Caco-2 (cell line): ENCODE measurements around the gene BCAS3. TPM values are rescaled to one million over a fixed set of nuclear protein-coding genes. Genes with fewer than 3 reads are reported as not detected.

ENCODE experiments used
- BruUV-seq: library from RNA; stranded (reverse); fragments of 400-500 nt; replicated peaks from 2 replicates; lab custom pipeline; 2021; lab: Mats Ljungman, UMichigan
- CTCF ChIA-PET: fragments of 300-600 bp; sonication (Branson Sonifier 250); formaldehyde crosslinking; loops from one replicate; lab custom pipeline; 2022; ENCODE audit warnings: antibody characterized with exemption; lab: Charles Lee
- POLR2A ChIA-PET: fragments of 300-600 bp; sonication (Branson Sonifier 250); formaldehyde crosslinking; loops from one replicate; lab custom pipeline; 2022; ENCODE audit warnings: antibody characterized with exemption; lab: Charles Lee
- DNase-seq, 2 experiments: peaks; one replicate each; pipeline versions ENCODE4 v3.0.0 to v3.0.0-alpha.2; 2020 to 2022
- H3K27me3 ChIP-seq: replicated peaks from 2 replicates; pipeline ENCODE4 v1.6.0; 2011; ENCODE audit warnings: low read length; ENCODE audit not compliant: control insufficient read depth, insufficient read depth
- H3K36me3 ChIP-seq: 2 replicates; pipeline ENCODE4 v1.5.1; 2011; ENCODE audit warnings: low read length; ENCODE audit not compliant: control insufficient read depth, insufficient read depth
- H3K4me1 ChIP-seq: fragments of 250-450 bp; sonication (Bioruptor Pico); 2 replicates; pipeline ENCODE4 v1.5.1; 2020; ENCODE audit warnings: mild to moderate bottlenecking
- H3K4me3 ChIP-seq: 2 replicates; pipeline ENCODE4 v1.5.1; 2011; ENCODE audit warnings: low read depth, mild to moderate bottlenecking, control low read depth, low read length
- H3K9me3 ChIP-seq: fragments of 250-450 bp; sonication (Bioruptor Pico); 2 replicates; pipeline ENCODE4 v1.5.1; 2020; ENCODE audit warnings: mild to moderate bottlenecking, moderate library complexity
- H3K27ac Mint-ChIP-seq: one replicate; pipeline ENCODE4 v1.8.0; 2022; ENCODE audit warnings: mixed read lengths; ENCODE audit not compliant: unreplicated experiment
- H3K27me3 Mint-ChIP-seq: one replicate; pipeline ENCODE4 v1.8.0; 2022; ENCODE audit warnings: mixed read lengths; ENCODE audit not compliant: insufficient read depth, unreplicated experiment
- H3K36me3 Mint-ChIP-seq: one replicate; pipeline ENCODE4 v1.8.0; 2022; ENCODE audit warnings: mild to moderate bottlenecking, mixed read lengths; ENCODE audit not compliant: insufficient read depth, unreplicated experiment
- H3K4me1 Mint-ChIP-seq: one replicate; pipeline ENCODE4 v1.8.0; 2022; ENCODE audit warnings: low read depth, mixed read lengths; ENCODE audit not compliant: unreplicated experiment
- H3K4me3 Mint-ChIP-seq: one replicate; pipeline ENCODE4 v1.8.0; 2022; ENCODE audit warnings: mild to moderate bottlenecking, moderate library complexity, mixed read lengths; ENCODE audit not compliant: unreplicated experiment
- H3K9me3 Mint-ChIP-seq: one replicate; pipeline ENCODE4 v1.8.0; 2022; ENCODE audit warnings: mixed read lengths; ENCODE audit not compliant: unreplicated experiment
- intact Hi-C: fragments of 100-400 bp; cut with micrococcal nuclease; formaldehyde crosslinking; loops from one replicate; pipeline ENCODE4 v1.10.0; 2022; ENCODE audit not compliant: unreplicated experiment
- total RNA-seq: library from RNA; stranded (reverse); gene quantifications from 2 replicates; pipeline ENCODE4 v1.2.3, GENCODE V29; 2022
- TF ChIP-seq, protein P1 (sequence below), 2 experiments: fragments of 200-600 bp in 1 of 2; IDR thresholded peaks; 1 replicate in 1 of 2; 2 replicates in 1 of 2; pipeline versions ENCODE4 v1.5.1 to v1.8.0; 2011 to 2022; ENCODE audit warnings: antibody characterized with exemption in 1 of 2, control low read depth in 1 of 2, inconsistent platforms in 1 of 2, low read depth in 1 of 2, low read length in 1 of 2, mild to moderate bottlenecking in 1 of 2, moderate library complexity in 1 of 2; ENCODE audit not compliant: insufficient read depth in 1 of 2, severe bottlenecking in 1 of 2, unreplicated experiment in 1 of 2

Gene BCAS3
- total RNA-seq, 1 experiment from 2014 or later, result 44.1 TPM

DNA sequence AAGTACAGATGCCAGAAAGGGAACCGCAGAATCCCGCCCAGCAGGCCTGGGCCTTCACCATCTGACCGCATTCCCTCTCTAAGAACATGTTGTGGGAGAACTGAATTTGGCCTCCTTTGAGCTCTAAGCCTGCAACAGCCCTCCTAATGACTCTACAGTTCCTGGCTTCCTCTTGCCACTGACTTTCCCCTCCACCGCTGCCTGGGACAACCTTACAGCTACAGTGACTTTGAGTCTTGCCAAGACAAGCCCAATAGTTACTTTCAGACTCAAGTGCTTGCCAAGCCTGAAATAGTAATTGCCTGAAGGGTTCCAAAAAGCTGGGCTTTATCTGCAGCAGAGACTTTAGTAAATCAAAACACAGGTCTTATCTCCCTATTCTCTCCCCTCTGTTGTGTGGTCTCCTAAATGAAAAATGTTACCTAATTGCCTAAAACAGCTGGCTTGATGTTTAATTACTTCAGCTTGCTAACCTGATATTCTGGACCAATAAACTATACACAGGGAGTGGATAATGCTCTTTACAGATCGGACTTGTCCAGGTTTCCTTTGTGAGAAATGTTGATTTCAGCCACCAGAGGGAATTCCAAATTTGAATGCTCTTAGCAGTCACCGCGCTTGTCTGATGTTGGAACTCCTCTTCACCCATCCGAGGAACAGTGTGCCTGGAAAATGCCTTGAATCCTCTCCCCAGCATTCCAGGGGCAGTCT lies 636.9 kb downstream of the BCAS3 start:
- no peaks in the 10 kb centered on the region; the same call in 1 of the 2 replicates for H3K4me1 ChIP-seq
- H3K27me3 Mint-ChIP-seq, result no peaks in the 10 kb centered on the region
- H3K36me3 Mint-ChIP-seq, result no peaks in the 10 kb centered on the region
- CTCF ChIA-PET, result interaction anchor here (0.6 kb wide), 1 partner anchor 79 kb away, joined by 3 read pairs; no protein-coding TSS in a partner anchor
- H3K27ac Mint-ChIP-seq, result no peak overlapping the region
- H3K9me3 ChIP-seq, result no peaks in the 10 kb centered on the region
- no peak overlapping the region for H3K4me3 Mint-ChIP-seq
- no peaks in the 10 kb centered on the region for H3K27me3 ChIP-seq
- BruUV-seq, result no TSS peak
- DNase-seq, result no peak
- intact Hi-C loops, result no loop called here
- TF ChIP-seq, protein P1, sequence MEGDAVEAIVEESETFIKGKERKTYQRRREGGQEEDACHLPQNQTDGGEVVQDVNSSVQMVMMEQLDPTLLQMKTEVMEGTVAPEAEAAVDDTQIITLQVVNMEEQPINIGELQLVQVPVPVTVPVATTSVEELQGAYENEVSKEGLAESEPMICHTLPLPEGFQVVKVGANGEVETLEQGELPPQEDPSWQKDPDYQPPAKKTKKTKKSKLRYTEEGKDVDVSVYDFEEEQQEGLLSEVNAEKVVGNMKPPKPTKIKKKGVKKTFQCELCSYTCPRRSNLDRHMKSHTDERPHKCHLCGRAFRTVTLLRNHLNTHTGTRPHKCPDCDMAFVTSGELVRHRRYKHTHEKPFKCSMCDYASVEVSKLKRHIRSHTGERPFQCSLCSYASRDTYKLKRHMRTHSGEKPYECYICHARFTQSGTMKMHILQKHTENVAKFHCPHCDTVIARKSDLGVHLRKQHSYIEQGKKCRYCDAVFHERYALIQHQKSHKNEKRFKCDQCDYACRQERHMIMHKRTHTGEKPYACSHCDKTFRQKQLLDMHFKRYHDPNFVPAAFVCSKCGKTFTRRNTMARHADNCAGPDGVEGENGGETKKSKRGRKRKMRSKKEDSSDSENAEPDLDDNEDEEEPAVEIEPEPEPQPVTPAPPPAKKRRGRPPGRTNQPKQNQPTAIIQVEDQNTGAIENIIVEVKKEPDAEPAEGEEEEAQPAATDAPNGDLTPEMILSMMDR (IDR thresholded peaks at IDR 0.05; ENCODE audit: insufficient read depth in 1 of 2, low read depth in 1 of 2, low read length in 1 of 2, severe bottlenecking in 1 of 2, unreplicated experiment in 1 of 2), result no peak
- POLR2A ChIA-PET, result no interaction called here
- H3K4me3 ChIP-seq, result no peak overlapping the region
- H3K4me1 Mint-ChIP-seq, result no peaks in the 10 kb centered on the region
- no peaks in the 10 kb centered on the region for H3K9me3 Mint-ChIP-seq
- no peaks in the 10 kb centered on the region for H3K36me3 ChIP-seq

DNA sequence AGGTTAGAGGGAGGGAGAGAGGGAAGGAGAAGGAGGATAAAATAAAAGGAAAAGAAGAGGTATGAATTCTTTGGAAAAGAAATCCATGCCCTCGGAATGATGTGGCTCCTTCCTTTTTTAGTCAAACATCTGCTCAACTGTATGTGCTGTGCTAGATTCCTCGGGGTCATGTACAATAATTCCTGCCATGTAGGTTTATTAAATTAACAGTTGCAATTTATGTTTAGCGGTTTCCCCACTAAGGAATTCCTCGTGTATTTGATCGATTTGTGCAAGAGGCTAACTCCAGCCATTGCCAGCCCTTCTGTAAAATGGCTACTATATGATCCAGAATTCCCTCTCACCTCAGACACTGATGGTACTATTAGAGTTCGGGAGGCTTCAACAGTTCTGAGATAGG lies 639.0 kb downstream of the BCAS3 start:
- intact Hi-C loops, result no loop called here

DNA sequence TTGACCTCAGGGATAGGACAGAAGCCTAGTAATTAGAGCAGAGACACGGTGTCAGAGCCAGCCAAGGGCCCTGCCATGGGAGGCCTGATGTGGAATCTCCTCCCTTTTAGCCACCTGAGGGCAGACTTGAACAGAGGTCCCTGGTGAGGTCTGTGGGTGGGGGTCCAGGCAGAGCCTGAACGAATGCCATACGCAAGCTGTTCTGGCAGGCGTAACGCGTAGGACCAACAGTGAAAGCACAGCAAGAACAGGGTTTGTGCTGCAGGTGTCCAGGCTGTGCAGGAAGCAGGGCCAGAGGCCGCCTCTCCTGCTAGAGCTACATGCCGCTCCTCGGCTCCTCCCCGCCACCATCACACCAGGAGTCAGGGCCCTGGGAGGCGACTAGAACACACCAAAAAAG lies 640.1 kb downstream of the BCAS3 start:
- Histone ChIP-seq H3K4me3 (no peak overlapping the region), H3K4me1 (no peaks in the 10 kb centered on the region; the same call in 1 of the 2 replicates), H3K9me3 (no peaks in the 10 kb centered on the region), H3K27me3 (no peaks in the 10 kb centered on the region), H3K36me3 (no peaks in the 10 kb centered on the region)
- DNase-seq, result no peak
- no peaks in the 10 kb centered on the region for H3K9me3 Mint-ChIP-seq
- intact Hi-C loops, result no loop called here
- no peaks in the 10 kb centered on the region for H3K36me3 Mint-ChIP-seq
- ChIA-PET CTCF (no interaction called here), POLR2A (no interaction called here)
- BruUV-seq, result no TSS peak
- TF ChIP-seq, protein P1 (IDR thresholded peaks at IDR 0.05; ENCODE audit: insufficient read depth in 1 of 2, low read depth in 1 of 2, low read length in 1 of 2, severe bottlenecking in 1 of 2, unreplicated experiment in 1 of 2), result no peak
- no peaks in the 10 kb centered on the region for H3K27me3 Mint-ChIP-seq
- no peaks in the 10 kb centered on the region for H3K4me1 Mint-ChIP-seq
- no peak overlapping the region for H3K4me3 Mint-ChIP-seq
- no peak overlapping the region for H3K27ac Mint-ChIP-seq

More for the DNA sequence above, 639.0 kb downstream of the BCAS3 start:
- H3K4me1 ChIP-seq, result no peaks in the 10 kb centered on the region; the same call in 1 of the 2 replicates
- no peaks in the 10 kb centered on the region for H3K36me3 ChIP-seq
- no peak overlapping the region for H3K27ac Mint-ChIP-seq
- no peaks in the 10 kb centered on the region for H3K4me1 Mint-ChIP-seq
- no peak overlapping the region for H3K4me3 Mint-ChIP-seq
- DNase-seq, result no peak
- H3K9me3 ChIP-seq, result no peaks in the 10 kb centered on the region
- no peaks in the 10 kb centered on the region for H3K9me3 Mint-ChIP-seq
- ChIA-PET CTCF (no interaction called here), POLR2A (no interaction called here)
- H3K27me3 Mint-ChIP-seq, result no peaks in the 10 kb centered on the region
- H3K36me3 Mint-ChIP-seq, result no peaks in the 10 kb centered on the region
- BruUV-seq, result no TSS peak
- no peaks in the 10 kb centered on the region for H3K27me3 ChIP-seq
- TF ChIP-seq, protein P1 (IDR thresholded peaks at IDR 0.05; ENCODE audit: insufficient read depth in 1 of 2, low read depth in 1 of 2, low read length in 1 of 2, severe bottlenecking in 1 of 2, unreplicated experiment in 1 of 2), result no peak
- no peak overlapping the region for H3K4me3 ChIP-seq
